Neuron (in vitro differentiated cells): Measurements from ENCODE around the gene SPECC1L.

Source experiments
- H2AFZ ChIP-seq: one replicate; pipeline ENCODE4 v1.6.1; 2013; ENCODE audit warnings: low read depth, mild to moderate bottlenecking, inconsistent platforms, low read length, moderate library complexity
- H3K27me3 ChIP-seq: one replicate; pipeline ENCODE4 v1.6.1; 2013; ENCODE audit warnings: low read length; ENCODE audit not compliant: insufficient read depth
- H3K36me3 ChIP-seq: one replicate; pipeline ENCODE4 v1.6.1; 2013; ENCODE audit warnings: low read length; ENCODE audit not compliant: insufficient read depth
- H3K4me1 ChIP-seq: one replicate; pipeline ENCODE4 v1.6.1; 2013; ENCODE audit warnings: low read length; ENCODE audit not compliant: insufficient read depth
- H3K4me3 ChIP-seq: 2 replicates; pipeline ENCODE4 v1.5.1; 2013; ENCODE audit warnings: mild to moderate bottlenecking, low read length, moderate library complexity
- H3K9me3 ChIP-seq: one replicate; pipeline ENCODE4 v1.6.1; 2013; ENCODE audit warnings: low read length

Gene SPECC1L

GRCh38 chr22:24325105-24325757 lies 54.6 kb downstream of the SPECC1L start:
- H3K36me3 ChIP-seq: peaks cover 72% of the 10 kb centered on the region
- H3K4me3 ChIP-seq: no peak overlapping the region
- no peaks in the 10 kb centered on the region for H3K27me3 ChIP-seq

GRCh38 chr22:24326266-24326665 lies 55.6 kb downstream of the SPECC1L start:
- Histone ChIP-seq H3K4me3 (no peak overlapping the region), H3K27me3 (no peaks in the 10 kb centered on the region), H3K4me1 (no peaks in the 10 kb centered on the region), H2AFZ (no peak overlapping the region), H3K9me3 (no peaks in the 10 kb centered on the region), H3K36me3 (peaks cover 75% of the 10 kb centered on the region)

More at GRCh38 chr22:24325105-24325757, 54.6 kb downstream of the SPECC1L start:
- H3K4me1 ChIP-seq: no peaks in the 10 kb centered on the region
- no peaks in the 10 kb centered on the region for H3K9me3 ChIP-seq
- H2AFZ ChIP-seq: no peak overlapping the region

- Histone ChIP-seq H2AFZ (no peak overlapping the region), H3K9me3 (no peaks in the 10 kb centered on the region), H3K27me3 (no peaks in the 10 kb centered on the region), H3K4me3 (no peak overlapping the region), H3K4me1 (no peaks in the 10 kb centered on the region), H3K36me3 (peaks cover 75% of the 10 kb centered on the region)
These were observed 57.2 kb downstream of the SPECC1L start for GRCh38 chr22:24327832-24328231.

GRCh38 chr22:24329453-24329852 lies 58.8 kb downstream of the SPECC1L start:
- Histone ChIP-seq H3K27me3 (no peaks in the 10 kb centered on the region), H3K9me3 (no peaks in the 10 kb centered on the region), H3K36me3 (peaks cover 68% of the 10 kb centered on the region), H3K4me3 (no peak overlapping the region), H2AFZ (no peak overlapping the region), H3K4me1 (no peaks in the 10 kb centered on the region)

GRCh38 chr22:24330636-24331035 lies 60.0 kb downstream of the SPECC1L start:
- H3K36me3 ChIP-seq: peaks cover 74% of the 10 kb centered on the region

GRCh38 chr22:24331468-24332440 lies 61.1 kb downstream of the SPECC1L start:
- H2AFZ ChIP-seq: no peak overlapping the region
- no peaks in the 10 kb centered on the region for H3K27me3 ChIP-seq
- H3K9me3 ChIP-seq: no peaks in the 10 kb centered on the region
- H3K4me1 ChIP-seq: no peaks in the 10 kb centered on the region
- no peak overlapping the region for H3K4me3 ChIP-seq
- H3K36me3 ChIP-seq: peaks cover 70% of the 10 kb centered on the region

More at GRCh38 chr22:24330636-24331035, 60.0 kb downstream of the SPECC1L start:
- Histone ChIP-seq H2AFZ (no peak overlapping the region), H3K27me3 (no peaks in the 10 kb centered on the region), H3K4me3 (no peak overlapping the region), H3K9me3 (no peaks in the 10 kb centered on the region), H3K4me1 (no peaks in the 10 kb centered on the region)

GRCh38 chr22:24333301-24333700 lies 62.7 kb downstream of the SPECC1L start:
- no peaks in the 10 kb centered on the region for H3K4me1 ChIP-seq
- no peaks in the 10 kb centered on the region for H3K27me3 ChIP-seq
- peaks cover 73% of the 10 kb centered on the region for H3K36me3 ChIP-seq
- H3K9me3 ChIP-seq: no peaks in the 10 kb centered on the region
- H3K4me3 ChIP-seq: no peak overlapping the region
- H2AFZ ChIP-seq: no peak overlapping the region

- no peaks in the 10 kb centered on the region for H3K27me3 ChIP-seq
- H3K4me3 ChIP-seq: no peak overlapping the region
- peaks cover 2% of the 10 kb centered on the region for H3K9me3 ChIP-seq
- H3K4me1 ChIP-seq: no peaks in the 10 kb centered on the region
- H3K36me3 ChIP-seq: peaks cover 74% of the 10 kb centered on the region
- H2AFZ ChIP-seq: no peak overlapping the region
These were observed 64.9 kb downstream of the SPECC1L start for GRCh38 chr22:24335496-24335895.

GRCh38 chr22:24337894-24338645 lies 67.4 kb downstream of the SPECC1L start:
- Histone ChIP-seq H3K27me3 (no peaks in the 10 kb centered on the region), H3K4me3 (no peak overlapping the region), H3K9me3 (peaks cover 2% of the 10 kb centered on the region), H2AFZ (no peak overlapping the region), H3K4me1 (no peaks in the 10 kb centered on the region), H3K36me3 (peaks cover 76% of the 10 kb centered on the region)

- Histone ChIP-seq H3K36me3 (peaks cover 80% of the 10 kb centered on the region), H3K4me1 (no peaks in the 10 kb centered on the region), H3K27me3 (no peaks in the 10 kb centered on the region), H3K9me3 (peaks cover 2% of the 10 kb centered on the region), H3K4me3 (no peak overlapping the region), H2AFZ (no peak overlapping the region)
These were observed 68.3 kb downstream of the SPECC1L start for GRCh38 chr22:24338726-24339451.

GRCh38 chr22:24339452-24339747 lies 68.8 kb downstream of the SPECC1L start:
- peaks cover 2% of the 10 kb centered on the region for H3K9me3 ChIP-seq
- H2AFZ ChIP-seq: no peak overlapping the region
- H3K4me3 ChIP-seq: no peak overlapping the region
- H3K27me3 ChIP-seq: no peaks in the 10 kb centered on the region
- H3K4me1 ChIP-seq: no peaks in the 10 kb centered on the region
- peaks cover 82% of the 10 kb centered on the region for H3K36me3 ChIP-seq

GRCh38 chr22:24341627-24342026 lies 71.0 kb downstream of the SPECC1L start:
- Histone ChIP-seq H2AFZ (no peak overlapping the region), H3K36me3 (peaks cover 85% of the 10 kb centered on the region), H3K27me3 (no peaks in the 10 kb centered on the region), H3K9me3 (peaks cover 2% of the 10 kb centered on the region), H3K4me3 (no peak overlapping the region), H3K4me1 (no peaks in the 10 kb centered on the region)
